HL-60/S4 treated with retinoic acid at 250 ng/mL for 4 days and 3 days (cell line): ENCODE measurements around the gene PCSK6.

Experiments
- in situ Hi-C: fragments of 300-500 bp; cut with MboI; formaldehyde crosslinking; loops from 2 replicates; pipeline ENCODE4 v1.7.0; 2022; ENCODE audit warnings: low sequenced_read_pairs

The PCSK6 gene

DNA sequence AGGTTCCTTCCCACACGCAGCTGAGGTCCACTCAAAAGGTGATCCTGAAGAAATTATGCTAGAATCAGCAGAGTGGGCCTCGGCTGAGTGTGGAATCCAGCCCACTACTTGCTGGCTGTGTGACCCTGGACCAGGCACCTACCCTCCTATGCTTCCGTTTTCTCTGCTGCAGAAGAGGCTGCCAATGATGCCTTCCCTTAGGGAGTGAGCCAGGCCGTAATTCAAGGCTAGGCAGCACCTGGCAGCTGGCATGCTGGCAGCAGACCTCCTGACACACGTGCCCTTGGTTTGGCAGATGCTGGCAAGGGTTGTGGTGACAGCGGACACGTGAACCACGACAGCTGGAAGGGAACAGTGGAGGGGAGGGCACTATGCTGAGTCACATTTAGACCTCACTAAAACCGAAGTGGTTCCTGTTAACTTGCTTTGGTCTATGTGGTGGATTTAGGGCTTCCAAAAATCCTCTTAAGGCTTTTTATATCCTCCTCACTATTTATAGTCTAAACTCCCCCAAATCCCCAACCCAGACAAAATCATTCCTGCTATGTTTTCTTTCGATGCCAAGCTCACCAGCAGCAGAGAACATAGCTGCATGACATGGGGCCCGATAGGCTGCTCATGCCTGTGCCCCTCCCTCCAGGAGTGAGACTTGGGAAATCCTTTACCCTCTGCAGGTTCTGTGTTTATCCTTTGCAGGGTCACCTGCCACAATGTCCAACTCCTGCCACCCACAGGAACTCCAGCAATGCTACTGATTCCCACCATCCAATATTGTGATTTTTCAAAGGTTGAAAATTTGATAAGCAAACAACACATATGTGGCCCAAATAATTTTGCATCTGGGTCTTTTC lies 10.6 kb upstream of the PCSK6 start:
- in situ Hi-C loops = no loop called here

DNA sequence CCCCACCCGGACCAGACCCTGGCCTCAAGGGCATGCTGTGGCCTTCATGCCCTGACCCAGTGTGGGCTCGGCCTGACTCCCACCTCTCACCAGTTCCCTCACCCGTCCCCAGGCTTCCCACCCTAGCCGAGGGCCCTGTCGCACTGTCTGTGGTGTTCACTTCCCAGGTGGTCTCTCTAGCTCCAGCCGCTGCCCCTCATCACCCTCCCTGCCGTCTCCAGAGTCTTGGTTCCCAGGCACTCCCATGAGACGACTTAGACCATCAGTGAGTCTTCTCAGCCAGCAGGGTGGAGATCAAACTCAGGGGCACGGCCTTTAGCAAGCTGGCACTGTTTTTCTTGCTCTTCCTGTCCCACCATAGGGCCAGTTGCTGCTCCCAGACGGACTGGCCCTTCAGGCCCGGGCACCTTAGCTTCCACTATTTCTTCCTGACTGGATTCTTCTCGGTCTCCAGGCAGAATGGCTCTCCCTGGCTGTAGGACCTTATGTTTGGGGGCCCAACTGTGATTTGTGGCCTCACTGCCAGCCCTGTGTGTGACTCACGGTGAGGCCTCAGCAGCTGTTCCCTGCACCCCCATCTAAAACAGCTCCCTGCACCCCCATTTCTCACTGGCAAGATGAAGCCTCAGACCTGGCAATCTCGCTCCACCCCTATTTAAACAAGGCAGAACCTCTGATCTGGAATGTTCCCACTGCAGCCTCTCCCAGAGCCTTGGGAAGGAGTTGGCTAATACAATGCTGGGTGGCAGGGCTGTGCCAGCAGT lies 9.4 kb upstream of the PCSK6 start:
- in situ Hi-C loops = no loop called here

DNA sequence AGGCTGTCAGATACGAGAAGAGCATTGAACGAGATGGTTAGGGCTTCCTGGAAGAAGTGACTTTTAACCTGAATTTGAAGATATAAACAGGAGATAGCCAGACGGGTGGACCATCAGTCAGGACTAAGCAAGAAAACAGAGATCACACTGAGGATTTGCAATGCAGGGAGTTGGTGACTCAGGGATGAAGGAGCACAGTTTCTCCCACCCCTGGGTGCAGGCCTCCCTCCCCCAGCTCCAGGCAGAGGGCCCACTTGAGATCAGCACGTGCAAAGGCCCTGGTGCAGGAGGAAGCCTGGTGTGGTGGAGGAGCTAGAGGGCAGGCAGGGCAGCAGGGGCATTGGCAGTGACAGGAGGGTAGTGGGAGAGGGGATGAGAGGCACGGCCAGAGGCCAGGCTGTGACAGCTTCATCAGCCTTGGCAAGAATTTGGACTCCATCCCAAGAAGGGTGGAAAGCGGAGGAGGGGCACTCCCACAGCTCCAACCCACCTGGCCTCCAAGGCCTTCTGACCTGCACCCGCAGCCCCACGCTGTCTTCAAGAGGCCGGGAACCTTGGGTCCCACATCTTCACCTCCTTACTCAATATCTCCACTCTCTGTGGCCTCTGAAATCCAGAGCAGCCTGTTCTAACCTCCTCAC lies 8.7 kb upstream of the PCSK6 start:
- in situ Hi-C loops = no loop called here

- in situ Hi-C loops = no loop called here
Observed at GRCh38 chr15:101497484-101498034, 8.1 kb upstream of the PCSK6 start.

DNA sequence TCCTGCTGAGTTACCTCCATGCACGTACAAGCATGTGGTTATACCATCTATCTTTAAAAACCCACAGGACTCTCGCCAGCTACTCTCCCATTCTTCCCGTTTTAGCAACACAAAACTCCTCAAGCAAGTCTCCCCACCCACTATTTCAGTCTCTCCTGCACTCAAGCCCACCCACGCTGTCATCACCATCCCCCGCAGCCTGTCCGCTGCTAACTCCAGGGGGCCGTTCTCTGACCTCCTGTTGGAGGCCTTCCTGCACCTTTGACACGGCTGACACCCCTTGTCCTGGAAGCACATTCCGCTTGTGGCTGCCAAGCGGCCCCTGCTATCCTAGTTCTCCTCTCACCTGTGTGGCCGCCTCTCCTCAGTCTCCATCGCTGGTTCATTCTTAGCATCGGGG lies 7.5 kb upstream of the PCSK6 start:
- in situ Hi-C loops = no loop called here

DNA sequence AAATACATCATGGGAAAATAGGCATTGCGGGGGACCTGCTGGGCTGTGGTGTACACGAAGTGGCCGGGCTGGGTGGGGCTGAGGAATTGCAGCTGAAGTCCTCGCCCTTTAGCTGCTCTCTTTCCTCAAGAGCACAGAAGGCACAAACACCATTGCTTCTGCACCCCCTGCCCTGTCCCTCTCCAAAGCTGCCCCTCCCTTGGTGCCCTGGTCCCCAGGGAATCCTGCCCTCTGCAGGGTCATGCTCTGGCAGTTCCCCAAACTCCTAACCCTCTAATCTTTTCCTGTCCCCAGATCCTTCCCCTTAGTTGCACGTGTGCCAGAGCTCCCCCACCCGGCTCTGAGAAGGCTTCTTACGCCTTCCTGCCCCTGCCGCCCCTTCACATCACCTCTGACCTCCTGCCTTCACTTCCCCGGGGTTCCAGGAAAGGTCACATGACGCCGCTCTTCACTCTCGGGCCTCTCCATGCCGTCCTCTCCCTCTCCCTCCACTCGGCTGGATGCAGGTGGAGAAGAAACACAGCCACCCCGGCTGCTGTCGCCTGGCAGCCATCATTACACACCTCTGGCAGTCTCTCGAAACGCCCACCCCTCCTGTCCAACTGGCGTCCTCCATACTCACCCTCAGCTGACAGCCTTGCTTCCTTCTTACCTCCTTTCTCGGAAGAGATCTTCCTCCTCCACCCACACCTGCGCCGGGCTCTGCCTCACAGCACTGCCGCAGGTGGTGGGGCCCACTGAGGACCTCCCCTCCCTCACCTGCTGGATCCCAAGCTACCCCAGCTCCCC lies 6.9 kb upstream of the PCSK6 start:
- in situ Hi-C loops = no loop called here

DNA sequence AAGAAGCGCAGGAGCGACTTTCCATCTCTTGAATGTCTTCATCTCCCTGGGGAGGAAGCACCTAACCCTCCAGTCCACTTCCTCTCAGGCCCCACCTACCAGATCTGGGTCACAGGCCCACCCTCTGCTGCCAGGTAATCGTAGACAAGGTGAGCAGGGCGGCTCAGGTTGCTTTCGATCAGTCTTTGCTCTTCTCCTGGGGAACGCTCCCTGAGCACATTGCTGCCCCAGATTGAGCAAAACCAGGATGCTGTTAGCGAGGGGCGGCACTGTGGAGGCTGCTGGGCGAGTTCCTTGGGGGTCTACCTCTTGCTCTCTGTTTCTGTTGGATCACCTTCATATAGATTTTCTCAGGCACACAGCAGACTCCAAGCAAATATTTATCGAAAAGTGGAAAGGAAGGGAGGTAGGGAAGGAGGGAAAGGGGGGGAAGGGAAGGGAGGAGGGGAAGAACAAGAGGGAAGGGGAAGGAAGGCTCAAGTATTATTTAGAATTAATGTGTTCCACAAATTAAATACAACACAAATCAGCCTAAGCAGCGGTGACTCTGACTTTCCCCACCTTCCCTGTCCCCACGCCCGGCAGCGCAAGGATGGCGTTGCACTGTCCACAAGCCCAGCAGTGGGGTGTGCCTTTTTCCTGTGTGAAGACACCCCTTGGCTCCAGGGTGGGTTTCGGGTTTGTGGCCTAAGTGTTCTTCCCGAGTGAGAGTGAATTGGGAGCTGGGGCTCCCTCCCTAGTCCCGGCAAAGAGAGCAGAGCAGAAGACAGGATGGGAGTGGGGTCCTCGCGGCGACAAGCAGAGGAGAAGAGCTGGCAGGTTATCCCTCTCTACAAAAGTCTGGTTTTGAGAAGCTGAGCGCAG lies 6.1 kb upstream of the PCSK6 start:
- in situ Hi-C loops = no loop called here

DNA sequence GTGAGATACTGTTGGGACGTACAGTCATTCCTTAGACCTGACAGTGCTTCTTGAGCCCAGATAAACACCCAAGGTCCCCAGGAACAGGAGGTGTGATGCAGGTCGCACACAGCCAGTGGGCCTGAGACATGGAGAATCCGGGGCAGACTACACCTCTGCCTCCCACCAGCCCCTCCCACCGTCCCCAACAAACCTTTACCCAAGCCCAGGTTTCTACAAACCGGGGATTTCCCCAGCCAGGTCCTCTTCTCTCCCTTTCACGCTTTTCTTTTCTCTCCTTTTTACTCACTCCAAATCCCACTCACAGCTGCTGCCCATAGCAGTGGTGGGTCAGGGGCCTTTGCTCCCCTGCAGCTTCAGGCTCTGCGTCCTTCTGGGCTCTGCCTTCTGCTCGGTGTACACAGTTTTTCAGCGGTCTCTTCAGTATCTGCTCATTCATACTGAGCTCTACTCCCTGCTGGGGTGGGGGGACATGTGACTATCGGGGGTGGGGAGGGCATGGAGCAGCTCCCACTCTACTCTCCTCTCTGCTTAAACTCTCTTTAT lies 4.8 kb upstream of the PCSK6 start:
- in situ Hi-C loops = no loop called here

DNA sequence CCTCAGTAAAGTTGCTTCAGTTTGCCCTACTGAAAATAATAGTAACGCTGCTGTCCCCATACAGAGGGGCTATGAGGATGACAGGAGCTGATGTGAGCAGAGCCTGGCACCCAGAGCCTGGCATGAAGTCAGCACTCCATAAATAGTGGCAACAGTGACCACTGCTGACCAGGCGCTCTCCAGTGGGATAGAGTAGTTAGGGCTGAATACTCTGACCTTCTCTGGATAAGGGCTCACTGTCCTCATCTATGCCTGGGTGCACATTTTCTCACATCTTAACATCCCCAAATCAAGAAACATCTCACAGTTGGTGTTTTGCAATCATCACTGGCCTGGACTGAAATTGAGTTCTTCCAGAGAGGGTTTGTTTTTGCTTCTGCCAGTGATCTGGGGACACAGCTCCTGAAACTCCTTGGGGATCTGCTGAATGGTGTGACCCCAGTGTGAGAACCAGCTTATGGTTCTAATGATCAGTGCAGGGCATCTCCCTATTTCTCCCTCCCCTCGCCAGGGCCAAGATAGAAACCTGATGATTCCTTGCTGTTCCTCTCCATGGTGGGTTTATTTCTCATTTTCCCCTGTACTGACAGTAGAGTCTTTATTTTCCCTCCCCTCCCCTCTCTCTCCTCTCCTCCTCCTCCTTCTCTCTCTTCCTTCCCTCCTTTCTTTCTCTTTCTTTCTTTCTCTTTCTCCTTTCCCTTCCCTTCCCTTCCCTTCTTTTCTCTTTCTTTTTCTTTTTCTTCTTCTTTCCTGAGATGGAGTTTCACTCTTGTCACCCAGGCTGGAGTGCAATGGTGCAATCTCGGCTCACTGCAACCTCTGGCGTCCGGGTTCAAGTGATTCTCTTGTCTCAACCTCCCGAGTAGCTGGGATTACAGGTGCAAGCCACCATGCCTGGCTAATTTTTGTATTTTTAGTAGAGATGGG lies 3.5 kb upstream of the PCSK6 start:
- in situ Hi-C loops = no loop called here

- in situ Hi-C loops = no loop called here
Observed at GRCh38 chr15:101491734-101492640, 2.5 kb upstream of the PCSK6 start.

DNA sequence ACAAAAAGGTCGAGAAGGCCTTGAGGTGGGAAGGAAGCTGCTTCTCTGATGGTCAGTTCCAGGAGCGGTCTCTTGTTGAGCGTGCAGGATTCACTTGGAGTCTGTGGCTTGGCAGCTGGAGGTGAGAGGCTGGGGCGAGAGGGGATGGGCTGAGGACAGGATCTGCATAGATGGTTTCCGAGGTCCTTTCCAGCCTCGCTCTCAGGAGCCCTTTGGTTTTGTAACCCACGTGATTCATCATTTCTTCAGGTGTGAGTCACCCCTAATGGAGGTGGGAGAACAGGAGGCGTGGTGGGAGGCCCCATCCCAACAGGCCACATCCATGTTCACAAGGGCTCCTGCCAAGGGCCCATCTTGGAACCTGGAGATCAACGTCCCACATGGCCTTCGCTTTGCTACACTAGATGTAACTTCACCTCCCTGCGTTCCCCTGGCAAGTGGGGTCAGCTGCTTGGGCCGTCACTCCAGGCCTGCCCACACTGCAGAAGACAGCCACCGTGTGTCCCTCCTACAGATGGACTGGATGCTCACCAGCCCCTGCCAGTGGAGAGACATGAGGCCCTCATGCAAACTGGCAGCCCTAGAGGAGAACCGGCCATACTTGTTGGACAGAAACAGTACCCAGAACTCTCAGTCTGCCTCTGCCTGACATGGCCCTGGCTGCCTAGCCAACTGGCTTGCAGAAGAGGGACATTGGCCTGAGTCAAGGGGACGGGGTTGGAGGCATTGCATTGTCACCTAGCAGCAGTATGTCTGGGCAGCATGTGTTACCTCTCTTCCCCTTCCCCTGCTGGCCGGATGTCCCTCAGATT lies 1.6 kb upstream of the PCSK6 start:
- in situ Hi-C loops = no loop called here

GRCh38 chr15:101490408-101490891 lies 943 bp upstream of the PCSK6 start:
- in situ Hi-C loops = no loop called here

- in situ Hi-C loops = no loop called here
Observed at GRCh38 chr15:101489237-101489598, 289 bp downstream of the PCSK6 start.

- in situ Hi-C loops = no loop called here
Observed at GRCh38 chr15:101488300-101489164, 975 bp downstream of the PCSK6 start.

DNA sequence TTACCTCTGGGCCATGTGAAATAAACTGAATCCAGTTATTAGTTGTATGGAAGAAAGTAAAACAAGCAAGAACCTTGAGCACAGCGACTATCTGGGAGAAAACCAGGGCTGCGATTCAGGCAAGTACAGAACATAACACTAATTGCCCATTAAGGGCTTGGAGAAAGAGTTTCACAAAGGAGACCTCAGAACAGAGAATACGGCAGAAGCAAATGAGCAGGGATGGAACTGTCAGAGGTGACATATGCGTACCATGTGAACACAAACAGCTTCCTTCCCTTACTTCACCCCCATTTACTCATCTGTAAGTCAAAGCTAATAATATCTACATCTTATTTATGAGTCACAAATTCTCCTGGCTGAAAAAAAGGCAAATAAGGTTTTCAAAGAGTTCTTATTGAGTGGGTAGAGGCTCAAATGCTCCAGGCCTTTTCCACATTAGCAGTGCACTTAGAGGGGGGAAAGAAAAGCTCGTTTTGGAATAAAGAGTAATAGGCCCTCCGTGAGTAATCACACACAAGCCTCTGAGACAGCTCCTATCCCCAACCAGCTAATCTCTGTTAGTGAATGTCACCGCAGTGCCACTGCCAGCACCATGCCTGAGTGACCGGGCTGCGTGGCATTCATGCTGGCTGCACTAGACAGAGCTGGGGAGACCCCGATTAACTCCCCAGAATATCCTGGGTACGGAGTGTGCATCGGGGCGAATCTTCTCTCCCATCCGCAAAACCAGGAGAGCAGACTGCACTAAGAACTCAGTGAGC lies 2.6 kb downstream of the PCSK6 start:
- in situ Hi-C loops = no loop called here
